ENCODE results near the gene RAD51B. TPM values are rescaled to one million over a fixed set of nuclear protein-coding genes. Genes with fewer than 3 reads are reported as not detected.

Gene RAD51B
- total RNA-seq, 1 experiment from 2014 or later, result 29.9 TPM

- H3K9me3 ChIP-seq (ENCODE audit: insufficient read depth, low read depth), result no peaks in the 10 kb centered on the region
- intact Hi-C loops (cut with micrococcal nuclease; ENCODE audit: unreplicated experiment), result no loop called here
- ChIA-PET POLR2A (ENCODE audit: unreplicated experiment) (no interaction called here), CTCF (no interaction called here)
- DNase-seq, result no peak
- H3K4me1 ChIP-seq (replicated peaks; ENCODE audit: insufficient read depth), result no peaks in the 10 kb centered on the region
- no peaks in the 10 kb centered on the region for H4K20me1 ChIP-seq (ENCODE audit: insufficient read depth)
- H3K27ac ChIP-seq, result no peak overlapping the region
- no peaks in the 10 kb centered on the region for H3F3A ChIP-seq (ENCODE audit: insufficient read depth, low read depth)
- no peaks in the 10 kb centered on the region for H3K36me3 ChIP-seq (ENCODE audit: low read depth)
- no peaks in the 10 kb centered on the region for H3K79me2 ChIP-seq (ENCODE audit: low read depth)
- TF ChIP-seq CTCF (conservative IDR thresholded peaks at IDR 0.05) (no peak), EZH2 (IDR thresholded peaks at IDR 0.05; ENCODE audit: low read depth) (no peak)
- no peak overlapping the region for H3K4me3 ChIP-seq
- no peak overlapping the region; the same call in 1 of the 2 replicates for H2AFZ ChIP-seq
- no TSS peak for BruUV-seq (replicated peaks)
- no peaks in the 10 kb centered on the region for H3K9me2 ChIP-seq (ENCODE audit: insufficient read depth)
- no peak overlapping the region for H3K4me2 ChIP-seq
- no peaks in the 10 kb centered on the region for H3K27me3 ChIP-seq (ENCODE audit: insufficient read depth, low read depth)
Measured at GRCh38 chr14:68089146-68089731, 269.7 kb downstream of the RAD51B start.

GRCh38 chr14:68094158-68094557, 274.6 kb downstream of the RAD51B start:
- DNase-seq, result no peak
- intact Hi-C loops (cut with micrococcal nuclease; ENCODE audit: unreplicated experiment), result no loop called here

GRCh38 chr14:68094752-68095151, 275.2 kb downstream of the RAD51B start:
- Histone ChIP-seq H2AFZ (no peak overlapping the region), H3K79me2 (ENCODE audit: low read depth) (no peaks in the 10 kb centered on the region), H3K4me3 (no peak overlapping the region), H3K4me1 (replicated peaks; ENCODE audit: insufficient read depth) (no peaks in the 10 kb centered on the region), H3K27ac (no peak overlapping the region), H3F3A (ENCODE audit: insufficient read depth, low read depth) (no peaks in the 10 kb centered on the region), H3K36me3 (ENCODE audit: low read depth) (no peaks in the 10 kb centered on the region), H3K9me3 (ENCODE audit: insufficient read depth, low read depth) (no peaks in the 10 kb centered on the region), H4K20me1 (ENCODE audit: insufficient read depth) (no peaks in the 10 kb centered on the region), H3K4me2 (no peak overlapping the region), H3K9me2 (ENCODE audit: insufficient read depth) (no peaks in the 10 kb centered on the region), H3K27me3 (ENCODE audit: insufficient read depth, low read depth) (no peaks in the 10 kb centered on the region)
- intact Hi-C loops (cut with micrococcal nuclease; ENCODE audit: unreplicated experiment), result no loop called here
- ChIA-PET POLR2A (ENCODE audit: unreplicated experiment) (no interaction called here), CTCF (no interaction called here)
- BruUV-seq (replicated peaks), result no TSS peak
- TF ChIP-seq CTCF (conservative IDR thresholded peaks at IDR 0.05) (no peak), EZH2 (IDR thresholded peaks at IDR 0.05; ENCODE audit: low read depth) (no peak)
- DNase-seq, result no peak

More at GRCh38 chr14:68094158-68094557, 274.6 kb downstream of the RAD51B start:
- Histone ChIP-seq H3K4me1 (replicated peaks; ENCODE audit: insufficient read depth) (no peaks in the 10 kb centered on the region), H4K20me1 (ENCODE audit: insufficient read depth) (no peaks in the 10 kb centered on the region), H3K4me3 (no peak overlapping the region), H3K9me3 (ENCODE audit: insufficient read depth, low read depth) (no peaks in the 10 kb centered on the region), H2AFZ (no peak overlapping the region), H3K27me3 (ENCODE audit: insufficient read depth, low read depth) (no peaks in the 10 kb centered on the region), H3K27ac (no peak overlapping the region), H3K4me2 (no peak overlapping the region), H3K36me3 (ENCODE audit: low read depth) (no peaks in the 10 kb centered on the region), H3K79me2 (ENCODE audit: low read depth) (no peaks in the 10 kb centered on the region), H3K9me2 (ENCODE audit: insufficient read depth) (no peaks in the 10 kb centered on the region), H3F3A (ENCODE audit: insufficient read depth, low read depth) (no peaks in the 10 kb centered on the region)
- TF ChIP-seq CTCF (conservative IDR thresholded peaks at IDR 0.05), result no peak
- TF ChIP-seq EZH2 (IDR thresholded peaks at IDR 0.05; ENCODE audit: low read depth), result no peak
- BruUV-seq (replicated peaks), result no TSS peak
- ChIA-PET CTCF (no interaction called here), POLR2A (ENCODE audit: unreplicated experiment) (no interaction called here)
